ENCODE data around the gene GPRIN3.
A peak's percentile ranks its signal among the peaks of the same experiment; 100 is the strongest.

GPRIN3 gene

DNA sequence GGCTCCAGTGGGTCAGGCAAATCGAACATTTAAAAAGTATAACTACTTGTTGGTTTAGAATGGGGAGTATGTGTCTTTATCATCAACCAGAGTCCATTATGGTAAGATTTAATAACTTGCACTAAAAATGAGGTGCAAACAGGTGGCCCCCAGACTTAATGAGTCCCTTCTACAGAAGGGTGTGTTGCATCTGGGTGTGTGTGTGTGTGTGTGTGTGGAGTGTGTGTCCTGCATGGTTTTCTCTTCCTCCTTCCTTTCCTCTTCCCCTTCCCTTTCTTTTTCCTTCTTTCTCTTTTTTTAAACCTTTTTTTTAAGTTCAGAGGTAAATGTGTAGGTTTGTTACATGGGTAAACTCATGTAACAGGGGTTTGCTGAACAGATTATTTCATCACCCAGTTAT, 53.7 kb downstream of the GPRIN3 start:
- DNase-seq = no peak

DNA sequence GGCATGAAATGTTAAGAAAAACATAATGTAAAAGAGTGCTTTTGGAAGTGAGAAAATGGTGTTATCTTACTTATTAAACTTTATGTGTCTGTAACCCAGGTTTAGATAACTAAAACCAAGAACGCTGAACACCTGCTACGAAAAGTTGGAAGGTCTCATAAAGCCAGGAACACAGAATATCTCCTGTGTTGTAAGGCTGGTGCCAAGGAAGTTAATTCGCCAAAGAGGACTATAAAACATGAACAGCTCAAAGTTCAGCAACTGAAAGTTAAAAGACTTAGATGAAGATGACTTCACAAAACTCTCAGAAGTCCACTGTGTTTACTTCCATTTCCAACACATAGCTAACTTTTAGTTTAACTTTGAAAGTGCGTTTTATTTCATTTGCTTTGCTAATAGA, 54.3 kb downstream of the GPRIN3 start:
- DNase-seq = no peak

DNA sequence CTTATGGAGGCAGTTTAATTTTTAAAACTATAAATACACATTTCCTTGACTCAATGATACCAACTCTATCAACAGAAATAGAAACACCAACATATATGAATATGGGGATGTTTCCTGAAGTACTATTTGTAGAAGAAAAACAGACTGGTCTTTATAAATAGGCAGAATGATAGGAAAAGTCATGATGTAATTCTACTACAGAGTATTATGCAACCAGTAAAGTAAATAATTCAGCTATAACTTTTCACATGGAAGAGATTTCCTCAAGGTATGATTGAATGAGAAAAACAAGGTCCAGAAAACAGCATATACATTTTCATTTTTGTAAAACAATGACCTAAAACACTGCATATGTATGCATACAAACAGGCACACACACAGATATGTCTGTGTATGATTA, 56.2 kb downstream of the GPRIN3 start:
- no peak for DNase-seq

DNA sequence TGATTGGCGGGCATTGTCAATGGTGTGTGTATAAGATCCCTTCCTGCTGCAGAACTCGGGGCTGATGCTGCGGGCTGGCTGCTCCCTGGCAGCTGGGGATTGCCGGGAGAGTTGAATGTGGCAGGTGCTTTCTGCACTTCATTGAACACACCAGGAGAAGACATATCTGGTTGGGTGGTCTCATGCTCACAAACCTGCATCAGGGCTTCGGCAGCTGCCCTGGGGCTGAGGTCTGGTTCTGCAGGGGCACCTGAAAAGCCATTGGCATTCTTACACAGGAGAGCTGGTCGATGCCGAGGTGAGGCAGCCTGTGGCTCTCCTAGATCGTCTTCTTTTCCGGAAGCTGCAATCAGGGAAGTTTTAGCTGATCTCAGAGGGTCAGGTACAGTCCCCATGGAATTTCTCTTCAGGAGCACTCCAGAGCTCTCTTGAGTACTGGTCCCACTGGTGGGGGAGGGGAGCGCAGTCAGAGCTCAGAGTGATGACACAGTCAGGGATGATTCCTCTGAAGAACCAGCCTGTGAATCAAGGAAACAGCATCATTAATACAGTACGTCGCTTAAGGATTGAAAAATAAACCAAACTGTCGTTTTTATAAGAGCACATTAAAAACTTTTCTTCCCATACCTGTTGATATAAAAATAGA, 57.8 kb downstream of the GPRIN3 start:
- no peak for DNase-seq

DNA sequence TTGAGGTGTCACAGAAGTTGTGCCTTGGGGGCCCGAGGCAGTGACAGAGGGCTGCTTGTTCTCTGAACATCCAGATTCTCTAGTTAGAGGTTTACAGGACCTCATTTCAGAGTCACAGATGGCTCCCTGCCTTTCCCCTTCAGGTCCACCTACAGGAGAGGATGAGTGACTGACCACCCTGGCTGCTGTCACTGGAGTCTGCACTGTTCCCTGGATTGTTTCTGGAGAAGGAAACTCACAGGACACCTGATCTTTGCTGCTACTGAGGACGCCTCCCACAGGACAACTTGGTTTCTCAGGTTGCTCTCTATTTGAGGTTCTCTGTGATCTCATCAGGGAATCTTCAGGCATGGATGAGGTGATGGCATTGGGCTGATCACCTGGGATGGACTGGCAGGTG, 58.3 kb downstream of the GPRIN3 start:
- DNase-seq = no peak

DNA sequence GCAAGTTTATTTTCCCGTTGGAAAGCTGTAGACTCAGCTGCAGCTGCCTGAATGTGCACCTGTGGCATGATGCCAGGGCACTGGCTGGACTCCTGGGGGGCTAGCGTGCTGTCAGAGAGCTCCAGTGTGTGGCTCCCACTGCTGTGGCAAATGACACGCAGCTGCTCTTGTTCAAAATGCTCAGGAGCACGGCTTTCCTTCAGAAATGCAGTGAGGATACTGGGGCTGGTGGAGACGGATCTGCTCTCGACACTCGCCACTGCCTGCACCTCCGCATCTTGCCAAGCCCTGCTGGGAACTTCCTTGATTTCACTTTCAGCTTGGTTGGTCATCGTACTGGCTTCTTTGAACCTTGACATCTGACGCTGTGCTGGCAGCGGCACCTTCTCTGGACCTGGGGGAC, 58.7 kb downstream of the GPRIN3 start:
- DNase-seq = no peak

DNA sequence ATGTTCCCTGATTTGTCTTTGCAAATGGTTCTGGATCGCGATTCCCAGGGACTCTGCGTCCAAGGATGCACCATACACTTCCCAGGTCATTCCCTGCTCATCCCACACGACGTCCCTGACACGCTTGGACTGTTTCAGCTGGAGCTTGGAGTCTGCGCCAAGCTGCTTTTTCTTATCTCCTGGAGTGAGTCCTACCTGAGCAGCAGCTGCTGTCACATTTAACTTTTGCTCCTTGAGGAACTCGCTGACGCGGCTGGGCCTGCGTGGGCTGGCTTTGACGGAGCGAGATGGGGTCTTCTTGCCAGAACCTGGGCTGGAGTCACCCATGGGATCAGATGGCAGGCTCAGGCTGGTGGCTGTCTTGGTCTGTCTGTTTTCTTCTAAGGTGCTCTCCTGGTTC, 59.6 kb downstream of the GPRIN3 start:
- DNase-seq = no peak

DNA sequence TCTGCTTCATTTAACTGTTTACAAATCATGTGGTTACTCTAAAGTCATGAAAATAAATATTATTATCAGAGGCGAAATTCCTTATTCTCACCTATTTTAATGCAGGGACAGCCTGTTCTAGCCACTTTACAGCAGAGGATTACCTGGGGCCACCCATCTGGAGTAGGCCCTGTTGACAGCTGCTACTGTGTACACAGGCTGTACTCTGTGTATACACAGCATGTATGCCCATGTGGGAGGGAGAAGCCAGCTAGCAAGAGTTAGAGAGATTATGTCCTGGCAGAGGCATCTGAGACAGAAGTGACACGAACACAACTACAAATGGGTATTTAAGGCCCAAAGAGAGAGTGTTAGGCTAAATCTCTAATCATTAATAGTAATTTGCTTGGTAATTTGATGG, 62.1 kb downstream of the GPRIN3 start:
- no peak for DNase-seq

DNA sequence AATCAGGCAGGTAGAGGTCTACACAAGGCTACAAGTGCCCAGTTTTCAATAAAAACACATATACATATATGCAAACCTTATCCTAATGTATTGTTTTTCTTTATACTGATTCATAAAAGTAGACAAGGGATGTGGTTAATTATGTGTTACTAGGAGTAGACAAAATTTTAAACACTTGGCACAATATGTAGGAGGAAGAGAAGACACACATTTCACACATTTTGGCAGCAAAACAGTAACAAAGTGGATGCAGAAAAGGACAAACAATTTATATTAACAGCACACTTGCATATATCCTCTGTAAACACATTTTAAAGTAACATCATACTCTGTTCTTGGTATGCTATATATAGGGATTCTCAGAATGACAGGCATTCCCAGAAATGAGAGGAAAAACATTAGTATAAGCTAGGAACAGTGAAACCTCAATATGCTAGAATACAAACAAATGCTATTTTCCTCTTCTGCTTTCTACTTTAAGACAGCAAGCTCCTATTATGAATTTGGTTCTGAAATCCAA, 63.8 kb downstream of the GPRIN3 start:
- DNase-seq = no peak

DNA sequence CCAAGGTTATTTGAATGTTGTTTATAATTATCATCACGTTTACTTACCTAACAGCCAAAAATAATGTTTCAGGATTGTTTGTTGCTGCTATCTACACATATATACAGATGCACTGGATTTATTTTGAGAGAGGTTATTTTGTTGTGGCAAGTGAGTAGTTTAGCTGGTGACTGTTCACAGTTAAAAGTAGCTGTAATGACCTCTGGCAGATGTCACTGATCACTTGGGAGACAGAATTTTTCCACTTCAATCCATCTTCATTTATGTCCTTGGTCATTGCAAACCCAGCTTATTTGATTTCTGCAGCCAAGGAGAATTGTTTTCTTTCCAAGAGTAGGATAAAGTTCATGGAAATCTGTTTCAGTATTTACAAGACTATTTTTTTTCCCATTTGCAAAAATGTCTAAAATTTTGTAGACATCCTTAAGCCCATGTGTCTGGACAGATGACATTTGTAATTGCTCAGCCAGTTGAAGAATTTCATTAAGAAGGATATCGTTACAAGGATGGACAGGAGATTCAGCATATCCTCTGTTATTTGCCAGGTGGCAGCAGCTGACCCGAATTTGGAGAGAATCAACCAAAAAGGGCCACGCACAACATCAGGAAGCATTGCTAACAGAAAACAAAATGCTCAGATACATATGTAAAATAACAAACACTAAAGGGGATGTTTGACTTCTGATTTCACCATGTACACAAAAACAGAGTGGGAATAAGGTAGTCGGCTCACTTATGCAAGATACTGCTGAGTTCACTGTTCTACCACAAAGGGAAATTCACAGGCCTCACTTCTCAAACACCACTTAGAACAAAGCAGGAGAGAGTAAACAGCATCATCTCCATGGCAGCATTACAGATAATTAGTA, 64.5 kb downstream of the GPRIN3 start:
- DNase-seq = no peak

DNA sequence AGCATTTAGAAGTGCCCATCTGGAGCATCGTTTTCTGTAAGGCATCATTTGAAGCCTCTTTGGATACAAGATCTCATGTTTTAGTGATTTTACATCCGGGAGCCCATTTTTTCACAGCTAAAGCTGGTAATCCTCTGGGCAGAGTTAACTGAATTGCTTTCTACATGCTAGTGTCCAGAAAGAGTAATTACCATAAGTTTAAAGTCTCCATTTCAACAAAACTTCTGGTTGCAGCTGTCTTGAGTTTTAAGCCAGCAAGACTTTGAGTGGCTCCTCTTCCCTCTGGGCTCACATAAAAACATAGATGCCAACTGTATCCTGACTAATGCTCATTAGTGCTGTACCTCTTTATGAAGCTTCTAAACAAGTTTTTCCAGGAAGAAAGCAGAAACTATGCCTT, 65.4 kb downstream of the GPRIN3 start:
- no peak for DNase-seq

DNA sequence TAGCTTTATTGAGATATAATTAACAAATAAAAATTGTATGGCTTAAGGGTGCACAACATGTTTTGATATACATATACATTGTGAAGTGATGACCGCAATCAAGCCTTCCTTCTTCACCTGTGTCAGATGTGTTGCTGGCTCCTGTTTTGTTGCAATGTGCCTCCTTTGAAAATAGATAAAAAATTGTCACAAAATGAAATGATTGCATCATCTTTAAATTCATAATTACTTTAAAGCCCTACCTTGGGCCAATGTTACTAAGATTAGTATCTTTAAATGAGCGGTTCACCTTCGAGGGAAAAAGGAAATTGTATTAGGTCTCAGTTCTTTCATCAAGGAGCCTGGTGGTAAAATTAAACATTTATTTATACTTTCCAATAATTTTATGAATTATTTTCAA, 77.3 kb downstream of the GPRIN3 start:
- no peak for DNase-seq

DNA sequence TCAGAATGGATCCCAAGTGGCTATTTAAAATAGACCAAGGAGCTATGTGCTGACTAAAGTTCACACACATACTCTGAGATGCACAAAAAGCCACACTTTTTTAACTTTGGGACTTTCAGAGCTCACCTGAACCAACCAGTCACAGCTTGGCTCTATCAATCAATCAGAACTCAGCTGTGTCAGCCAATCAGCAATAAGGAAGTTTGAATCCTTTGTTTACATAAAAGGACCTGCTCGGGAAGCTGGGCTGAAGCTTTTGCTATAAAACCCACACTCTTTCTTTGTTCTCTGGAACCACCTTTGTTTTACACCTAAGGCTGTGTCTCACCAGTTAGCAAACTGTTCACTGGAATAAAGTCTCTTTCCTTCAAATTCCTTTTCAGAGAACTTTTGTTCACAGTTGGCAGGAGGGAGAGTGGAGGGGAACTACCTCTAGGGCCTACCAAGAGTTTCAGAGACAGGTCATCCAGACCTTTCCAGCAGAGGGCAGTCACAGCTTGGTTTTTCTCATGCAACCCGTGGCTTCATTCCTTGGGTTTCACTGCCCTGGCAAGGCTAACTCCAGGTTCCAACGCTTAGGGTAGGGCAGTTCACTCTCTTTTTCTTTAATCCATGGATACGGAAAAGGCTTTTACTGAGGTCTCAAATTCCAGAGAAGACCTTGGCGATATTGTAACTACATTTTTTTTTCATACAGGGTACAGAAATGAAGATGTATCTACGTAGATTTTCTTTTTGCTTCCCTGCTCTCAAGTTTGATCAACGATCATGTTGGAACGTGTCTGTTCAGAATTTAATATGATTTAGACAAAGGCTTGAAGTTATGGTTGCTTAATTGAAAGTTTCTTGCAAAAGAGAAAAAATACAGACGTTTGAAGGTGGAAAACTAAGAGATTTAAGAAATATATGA, 80.7 kb downstream of the GPRIN3 start:
- DNase-seq = peak; percentile 59

DNA sequence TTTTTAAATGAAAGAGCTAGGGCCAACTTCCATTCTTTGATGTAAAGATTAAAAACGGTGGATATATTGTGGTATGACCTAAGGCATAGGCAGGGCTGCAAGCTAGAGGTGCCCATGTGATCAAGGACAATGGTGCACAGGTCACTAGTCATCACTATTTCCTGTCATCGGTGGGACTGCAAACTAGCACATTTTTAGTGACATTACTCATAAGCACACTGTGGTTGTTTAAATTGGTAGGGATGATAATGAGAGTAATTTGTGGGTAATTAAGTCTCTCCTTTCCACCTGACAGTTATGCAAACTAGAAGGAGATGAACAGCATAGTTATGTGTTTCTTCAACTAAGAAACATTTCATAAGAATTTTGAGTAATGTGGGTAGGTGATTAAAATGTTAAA, 85.4 kb downstream of the GPRIN3 start:
- DNase-seq = no peak

DNA sequence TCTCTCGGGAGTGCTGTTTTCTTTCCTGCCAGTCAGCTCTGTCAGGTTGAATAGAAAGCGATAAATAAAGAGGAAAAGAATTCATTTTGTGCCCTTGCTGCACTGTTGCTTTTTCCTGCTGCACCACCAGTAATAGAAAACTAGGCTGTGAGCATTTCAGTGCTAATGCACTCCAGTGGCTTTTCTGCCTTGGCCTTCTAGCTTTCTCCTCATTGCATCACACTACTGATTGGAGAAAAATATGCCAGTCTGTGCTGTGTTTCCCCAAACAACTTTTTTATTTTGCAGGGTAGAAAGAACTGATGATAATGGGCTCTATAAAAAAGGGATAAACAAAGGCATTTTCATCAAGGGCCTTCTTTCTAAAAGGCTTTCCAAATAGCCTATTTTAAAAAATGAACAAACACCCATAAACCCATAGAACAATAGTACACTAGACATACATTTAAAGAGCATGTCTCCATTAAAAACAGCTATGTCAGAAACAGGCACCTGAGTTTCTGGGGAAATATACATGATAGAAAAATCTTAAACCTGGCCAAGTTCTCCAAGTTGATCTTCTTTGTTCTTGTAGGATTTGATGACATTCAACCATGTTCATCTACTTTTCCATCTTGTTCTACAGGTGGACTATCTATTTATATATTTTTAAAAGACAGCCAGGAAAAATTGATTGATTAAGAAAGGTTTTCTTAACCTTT, 86.3 kb downstream of the GPRIN3 start:
- DNase-seq = peak; percentile 7

DNA sequence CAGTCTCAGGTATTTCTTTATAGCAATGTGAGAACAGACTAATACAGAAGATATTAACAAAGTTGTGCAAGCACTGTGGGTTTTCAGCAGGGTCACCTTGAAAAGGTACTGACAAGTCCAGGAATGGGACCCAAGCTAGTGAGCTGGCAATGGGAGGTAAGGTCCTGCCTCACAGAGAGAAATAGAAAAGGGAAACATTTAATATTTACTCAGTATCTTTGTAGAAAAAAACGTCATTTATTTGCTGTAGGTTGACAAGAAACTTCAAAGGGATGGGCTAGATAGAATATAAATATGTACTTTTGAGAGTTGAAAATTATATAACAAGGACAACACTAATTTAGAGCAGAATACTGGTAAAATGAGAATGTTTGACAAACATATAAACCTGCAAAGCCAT, 89.0 kb downstream of the GPRIN3 start:
- DNase-seq = no peak

DNA sequence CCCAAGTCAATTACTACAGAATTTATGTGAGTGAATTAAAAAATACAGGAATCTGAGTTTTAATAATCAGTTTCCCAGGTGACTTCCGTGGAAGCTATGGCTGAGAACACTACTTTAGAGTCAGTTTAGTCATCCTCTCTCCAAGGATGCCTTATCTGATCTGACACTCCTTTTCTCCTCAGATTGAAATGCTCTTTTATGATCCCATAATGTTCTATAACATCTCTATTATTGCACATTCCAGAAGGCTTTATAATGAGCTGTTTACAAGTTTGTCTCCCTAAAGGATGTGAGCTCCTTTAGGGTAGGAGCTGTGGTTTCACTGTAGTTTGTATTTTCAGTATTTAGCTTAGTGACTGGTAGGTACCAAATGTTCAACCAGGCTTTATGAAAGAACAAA, 90.0 kb downstream of the GPRIN3 start:
- DNase-seq = no peak

DNA sequence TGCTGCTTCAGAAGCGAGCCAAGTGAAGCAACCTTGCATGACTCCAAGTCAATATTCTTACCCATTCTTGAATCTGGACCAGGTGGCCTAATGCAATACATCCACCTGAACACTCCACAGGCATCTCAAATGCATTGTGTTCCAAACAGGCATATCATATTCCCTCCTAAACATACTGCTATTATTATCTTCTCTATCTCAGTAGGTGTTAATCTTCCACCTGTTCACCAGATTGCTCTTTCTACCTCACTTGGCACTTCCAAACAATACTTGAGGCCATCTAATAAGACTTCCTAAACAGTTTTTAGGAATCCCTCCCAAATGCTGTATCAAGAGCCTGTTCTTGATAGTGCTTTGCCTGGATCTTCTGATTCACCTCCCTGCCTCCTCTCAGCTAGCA, 90.7 kb downstream of the GPRIN3 start:
- no peak for DNase-seq

DNA sequence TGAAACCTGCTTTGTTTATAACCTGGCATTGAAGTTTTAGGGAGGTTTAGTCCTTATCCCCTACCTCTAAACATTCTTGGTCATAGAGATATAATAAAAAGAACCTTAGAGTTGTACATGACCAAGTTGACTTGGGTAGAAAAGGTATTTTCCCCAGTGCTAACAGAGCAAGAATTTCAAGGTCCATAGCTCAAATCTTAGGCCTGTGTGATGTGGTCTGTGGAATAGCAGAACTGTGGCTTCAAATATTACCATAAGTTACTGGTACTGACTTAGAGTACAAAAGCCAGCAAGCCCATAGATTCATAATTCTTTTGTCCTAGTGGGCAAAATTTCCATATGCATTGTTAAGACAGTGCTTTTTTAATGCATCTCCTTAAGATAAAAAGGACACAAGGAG, 91.2 kb downstream of the GPRIN3 start:
- no peak for DNase-seq

DNA sequence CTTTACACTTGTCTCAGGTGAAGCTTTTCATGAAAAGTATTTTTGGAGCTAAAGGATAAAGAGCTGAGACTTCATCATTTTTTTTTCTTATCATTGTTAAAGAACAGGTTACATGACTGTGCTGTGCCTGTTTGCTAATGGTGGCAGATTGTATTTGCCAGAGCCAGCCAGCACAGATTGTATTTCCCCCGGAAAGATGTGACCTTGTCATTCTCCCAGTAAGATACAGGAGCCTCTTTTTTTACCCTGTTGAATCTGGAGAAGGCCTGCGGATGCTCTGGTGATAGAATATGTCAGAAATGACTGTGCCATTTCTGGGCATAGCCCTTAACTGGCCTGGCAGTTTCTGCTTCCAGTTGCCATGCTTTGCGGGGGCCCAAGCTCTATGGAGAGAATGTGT, 91.9 kb downstream of the GPRIN3 start:
- DNase-seq = no peak

DNA sequence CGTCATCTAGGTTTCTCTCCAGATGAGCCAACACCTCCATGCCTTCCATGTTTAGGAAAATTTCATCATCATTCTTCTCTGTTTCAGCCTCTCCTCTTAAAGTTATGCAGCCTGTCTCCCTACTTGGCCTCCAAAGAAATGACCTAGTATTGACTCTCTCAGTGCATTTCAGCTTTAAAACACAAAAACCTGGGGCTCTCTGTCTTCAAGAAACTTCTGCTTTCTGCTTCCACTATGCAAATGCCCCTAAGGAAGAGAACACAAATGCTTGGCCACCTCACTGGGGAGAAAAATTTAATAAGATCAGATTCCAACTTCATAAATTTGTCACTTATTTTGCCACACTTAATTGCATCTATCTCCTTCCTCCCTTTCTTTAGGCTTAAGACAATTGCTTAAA, 93.3 kb downstream of the GPRIN3 start:
- DNase-seq = no peak

DNA sequence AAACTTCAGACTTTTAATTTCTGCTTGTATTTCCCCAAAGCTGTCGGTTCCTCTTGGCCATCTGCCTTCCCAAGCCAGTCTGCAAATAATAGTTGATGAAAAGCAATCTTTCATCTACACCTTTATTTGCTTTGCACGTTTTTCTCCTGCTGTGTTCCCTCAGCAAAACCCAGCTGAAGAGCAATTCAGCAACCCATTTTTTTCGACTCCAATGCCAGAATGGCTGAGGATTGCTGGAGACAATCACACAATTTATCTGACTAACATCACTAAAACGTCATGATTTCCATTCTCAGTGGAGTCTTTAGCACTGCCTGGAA, 94.3 kb downstream of the GPRIN3 start:
- no peak for DNase-seq
